GM21515 (cell line): ENCODE data around the gene RICTOR.

Experiments
- ATAC-seq: cut with Tn5 transposase; IDR thresholded peaks from one replicate; pipeline ENCODE4 v1.9.1; 2021; ENCODE audit not compliant: unreplicated experiment

RICTOR gene, protein sequence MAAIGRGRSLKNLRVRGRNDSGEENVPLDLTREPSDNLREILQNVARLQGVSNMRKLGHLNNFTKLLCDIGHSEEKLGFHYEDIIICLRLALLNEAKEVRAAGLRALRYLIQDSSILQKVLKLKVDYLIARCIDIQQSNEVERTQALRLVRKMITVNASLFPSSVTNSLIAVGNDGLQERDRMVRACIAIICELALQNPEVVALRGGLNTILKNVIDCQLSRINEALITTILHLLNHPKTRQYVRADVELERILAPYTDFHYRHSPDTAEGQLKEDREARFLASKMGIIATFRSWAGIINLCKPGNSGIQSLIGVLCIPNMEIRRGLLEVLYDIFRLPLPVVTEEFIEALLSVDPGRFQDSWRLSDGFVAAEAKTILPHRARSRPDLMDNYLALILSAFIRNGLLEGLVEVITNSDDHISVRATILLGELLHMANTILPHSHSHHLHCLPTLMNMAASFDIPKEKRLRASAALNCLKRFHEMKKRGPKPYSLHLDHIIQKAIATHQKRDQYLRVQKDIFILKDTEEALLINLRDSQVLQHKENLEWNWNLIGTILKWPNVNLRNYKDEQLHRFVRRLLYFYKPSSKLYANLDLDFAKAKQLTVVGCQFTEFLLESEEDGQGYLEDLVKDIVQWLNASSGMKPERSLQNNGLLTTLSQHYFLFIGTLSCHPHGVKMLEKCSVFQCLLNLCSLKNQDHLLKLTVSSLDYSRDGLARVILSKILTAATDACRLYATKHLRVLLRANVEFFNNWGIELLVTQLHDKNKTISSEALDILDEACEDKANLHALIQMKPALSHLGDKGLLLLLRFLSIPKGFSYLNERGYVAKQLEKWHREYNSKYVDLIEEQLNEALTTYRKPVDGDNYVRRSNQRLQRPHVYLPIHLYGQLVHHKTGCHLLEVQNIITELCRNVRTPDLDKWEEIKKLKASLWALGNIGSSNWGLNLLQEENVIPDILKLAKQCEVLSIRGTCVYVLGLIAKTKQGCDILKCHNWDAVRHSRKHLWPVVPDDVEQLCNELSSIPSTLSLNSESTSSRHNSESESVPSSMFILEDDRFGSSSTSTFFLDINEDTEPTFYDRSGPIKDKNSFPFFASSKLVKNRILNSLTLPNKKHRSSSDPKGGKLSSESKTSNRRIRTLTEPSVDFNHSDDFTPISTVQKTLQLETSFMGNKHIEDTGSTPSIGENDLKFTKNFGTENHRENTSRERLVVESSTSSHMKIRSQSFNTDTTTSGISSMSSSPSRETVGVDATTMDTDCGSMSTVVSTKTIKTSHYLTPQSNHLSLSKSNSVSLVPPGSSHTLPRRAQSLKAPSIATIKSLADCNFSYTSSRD (N-terminal part only)

DNA sequence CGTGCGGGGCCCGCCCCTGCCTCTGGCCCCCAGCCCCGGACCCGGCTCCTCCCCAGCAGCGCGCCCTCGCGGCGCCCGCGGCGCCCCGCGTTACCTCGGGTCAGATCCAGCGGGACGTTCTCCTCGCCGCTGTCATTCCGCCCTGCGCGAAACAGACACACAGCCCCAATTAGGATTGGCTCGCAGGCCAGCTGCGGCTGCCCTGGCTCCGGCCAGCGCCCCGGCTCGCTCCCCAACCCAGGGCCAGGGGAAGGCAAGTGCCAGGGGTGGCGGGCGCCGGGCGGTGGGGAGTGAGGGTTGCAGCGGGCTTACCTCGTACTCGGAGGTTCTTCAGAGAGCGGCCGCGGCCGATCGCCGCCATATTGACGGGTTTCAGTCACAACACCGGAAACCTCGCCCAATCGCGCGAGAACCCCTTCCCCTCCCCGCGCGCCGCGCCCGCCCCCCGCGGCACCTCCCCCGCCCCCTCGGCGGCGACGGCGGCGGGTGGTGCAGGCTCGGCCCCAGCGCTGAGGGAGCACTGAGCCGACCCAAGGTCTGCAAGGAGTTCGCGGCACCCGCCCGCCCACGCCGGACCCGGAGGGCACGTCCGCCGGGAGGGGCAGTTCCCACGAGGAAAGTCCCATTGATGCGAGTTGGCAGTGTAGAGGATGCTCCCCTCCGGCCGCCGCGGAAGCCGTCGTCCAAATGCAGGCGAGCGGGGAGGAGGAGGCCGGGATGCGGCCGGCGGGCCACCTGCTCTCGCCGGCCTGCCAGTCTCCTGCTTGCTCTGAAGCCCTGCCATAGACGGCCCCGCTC is at the start of gene RICTOR:
RICTOR (minus strand) TSS at position 383 of the 798 bp plus-strand sequence; CDS start at position 361, 22 bp downstream.
- ATAC-seq, result peak; percentile 68

DNA sequence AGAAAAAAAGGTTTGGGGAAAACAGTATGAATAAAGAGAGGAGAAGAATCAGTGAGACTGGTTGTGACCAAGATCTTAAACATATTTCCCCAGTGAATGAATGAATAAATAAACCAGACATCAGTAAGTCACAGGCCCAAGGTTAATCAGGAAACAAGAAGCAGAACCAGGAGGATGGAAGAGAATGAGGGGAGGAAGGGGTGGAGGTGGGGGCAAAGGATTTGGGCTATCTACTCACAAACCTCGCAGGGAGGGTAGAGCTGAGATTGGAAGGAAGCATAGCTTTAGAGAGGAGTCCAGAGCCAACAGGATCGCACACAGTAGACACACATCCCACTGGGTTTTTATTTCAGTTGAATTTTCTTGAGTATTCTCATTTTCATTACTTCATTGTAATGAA is 47.7 kb upstream of the RICTOR start:
- no peak for ATAC-seq

DNA sequence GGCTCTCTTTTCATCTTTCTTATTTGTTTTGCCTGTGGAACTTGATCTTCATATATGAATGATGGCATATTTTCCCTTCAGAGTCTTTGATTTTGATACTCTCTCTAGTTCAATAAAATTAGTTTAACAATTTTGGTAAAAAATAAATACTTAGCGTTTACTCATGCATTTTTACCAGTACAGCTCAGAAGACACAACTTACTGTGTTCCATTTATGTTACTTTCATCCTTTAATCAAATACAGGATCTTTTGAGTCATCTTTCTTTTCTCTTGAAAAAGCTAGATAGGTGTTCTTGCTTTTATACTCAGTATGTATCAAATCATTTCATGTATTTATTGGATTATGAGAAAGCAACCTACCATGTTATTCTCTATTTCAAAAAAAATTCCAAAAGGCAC is 47.1 kb upstream of the RICTOR start:
- ATAC-seq, result no peak

DNA sequence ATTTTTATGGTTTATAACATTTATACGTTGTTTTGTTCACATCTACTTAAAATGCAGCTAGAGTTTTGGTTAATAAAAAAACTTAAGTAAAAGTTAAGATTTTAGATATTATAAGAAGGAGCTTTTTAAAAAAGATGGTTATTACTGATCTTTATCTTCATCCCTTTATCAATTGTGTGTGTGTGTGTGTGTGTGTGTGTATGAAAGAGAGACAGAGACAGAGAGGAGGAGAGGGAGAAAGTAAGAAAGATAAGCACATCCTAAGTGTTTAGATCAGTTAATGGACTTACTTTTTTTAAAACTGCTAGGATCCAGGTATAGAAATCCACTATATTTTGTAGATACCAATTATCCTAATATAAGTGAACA is 45.8 kb upstream of the RICTOR start:
- ATAC-seq, result no peak

DNA sequence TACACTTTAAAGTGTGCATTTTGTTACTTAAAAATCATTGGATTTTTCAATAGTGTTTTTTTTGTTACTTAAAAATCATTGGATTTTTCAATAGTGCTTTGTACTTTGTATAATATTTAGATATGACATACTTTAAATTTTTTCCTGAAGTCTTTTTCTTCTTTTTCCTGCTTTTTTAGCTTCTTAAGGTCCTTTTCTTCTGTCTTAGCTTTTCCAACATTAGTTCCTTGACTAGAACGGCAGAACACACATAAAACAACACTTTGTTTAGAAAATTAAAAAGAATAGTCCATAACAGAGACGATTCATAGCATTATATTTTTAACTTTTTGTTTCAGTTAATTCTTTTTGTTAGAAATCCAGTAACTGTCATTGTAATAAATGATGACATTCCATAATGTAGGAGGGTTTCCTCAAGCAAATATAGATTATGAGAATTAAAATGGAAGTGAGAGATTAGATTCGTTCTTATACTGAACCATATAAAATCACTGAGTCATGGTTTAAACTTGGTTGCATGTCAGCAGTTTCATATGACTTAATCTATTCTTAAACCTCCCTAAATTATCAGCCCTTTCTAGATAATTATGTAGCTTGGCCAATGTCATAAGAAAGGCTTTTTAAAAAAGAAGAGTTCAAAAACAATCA is 45.3 kb upstream of the RICTOR start:
- no peak for ATAC-seq

DNA sequence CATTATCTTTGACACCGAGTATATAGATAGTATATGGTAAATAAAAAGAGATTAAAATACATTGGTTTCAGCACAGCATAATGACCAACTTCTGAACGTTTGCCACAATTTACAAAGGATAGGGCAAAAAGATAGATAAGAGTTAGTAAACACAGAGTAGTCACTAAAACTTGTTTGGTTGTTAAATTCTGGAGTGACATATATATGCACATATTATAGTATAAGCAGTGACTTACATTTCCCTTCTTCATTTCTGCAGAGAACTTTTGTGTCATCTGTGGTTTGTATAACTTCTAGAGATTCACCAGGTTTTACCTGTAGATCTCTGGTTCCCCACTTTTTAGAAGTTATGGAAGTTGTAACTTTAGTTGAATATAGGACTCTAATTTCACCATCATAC is 44.4 kb upstream of the RICTOR start:
- no peak for ATAC-seq

DNA sequence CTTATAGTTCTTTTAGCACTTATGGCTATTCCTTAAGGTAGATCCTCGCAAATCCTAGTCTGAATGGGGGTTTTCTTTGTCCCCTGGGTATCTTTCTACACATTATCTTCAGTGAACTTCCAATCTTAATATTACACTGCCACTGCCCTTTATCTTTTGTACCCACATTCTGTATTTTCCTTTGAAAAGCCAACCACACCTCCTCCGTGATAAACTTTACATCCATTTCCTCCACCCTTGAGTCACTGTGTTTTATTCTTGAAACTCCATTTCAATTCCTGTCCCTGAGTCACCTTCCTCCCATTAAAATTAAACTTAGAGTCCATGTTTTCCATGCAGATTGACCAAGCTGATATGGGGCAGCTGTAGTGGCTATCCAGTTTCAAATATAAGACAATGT is 43.2 kb upstream of the RICTOR start:
- no peak for ATAC-seq

DNA sequence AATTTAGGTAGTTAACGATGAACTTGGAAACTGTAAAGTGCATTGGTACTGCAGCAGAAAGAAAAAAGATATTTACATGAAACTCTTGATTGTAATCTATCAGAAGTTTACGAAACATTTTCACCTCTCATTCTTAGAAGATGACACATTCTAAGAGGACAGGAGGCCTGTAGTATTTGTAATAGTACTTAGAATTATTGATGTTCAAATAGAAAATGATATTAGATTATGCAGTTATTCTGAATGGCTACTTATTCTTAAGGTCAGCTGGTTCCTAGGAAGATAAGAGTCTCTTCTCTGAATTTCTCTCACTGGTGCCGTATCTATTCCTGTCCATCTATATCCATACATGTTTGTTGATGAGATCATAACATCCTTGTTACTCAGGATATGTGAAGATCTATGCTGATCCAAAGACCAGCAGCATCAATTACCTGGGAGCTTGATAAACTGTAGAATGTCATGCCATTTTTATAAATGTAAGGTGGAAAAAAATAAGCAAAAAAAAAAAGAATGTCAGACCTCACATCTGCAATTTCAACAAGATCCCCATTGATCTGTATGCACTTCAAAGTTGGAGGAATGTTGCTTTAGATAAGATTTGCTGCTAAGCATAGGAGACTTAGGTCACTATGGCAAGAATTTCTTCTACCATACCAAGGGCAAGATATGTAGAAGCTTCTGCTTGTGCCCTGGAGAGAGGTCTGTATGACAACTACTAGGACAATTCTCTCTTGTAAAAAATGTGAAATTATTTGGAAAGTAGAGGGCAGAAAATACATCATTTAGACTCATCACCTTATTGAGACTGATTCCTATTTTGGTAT is 42.4 kb upstream of the RICTOR start:
- no peak for ATAC-seq

DNA sequence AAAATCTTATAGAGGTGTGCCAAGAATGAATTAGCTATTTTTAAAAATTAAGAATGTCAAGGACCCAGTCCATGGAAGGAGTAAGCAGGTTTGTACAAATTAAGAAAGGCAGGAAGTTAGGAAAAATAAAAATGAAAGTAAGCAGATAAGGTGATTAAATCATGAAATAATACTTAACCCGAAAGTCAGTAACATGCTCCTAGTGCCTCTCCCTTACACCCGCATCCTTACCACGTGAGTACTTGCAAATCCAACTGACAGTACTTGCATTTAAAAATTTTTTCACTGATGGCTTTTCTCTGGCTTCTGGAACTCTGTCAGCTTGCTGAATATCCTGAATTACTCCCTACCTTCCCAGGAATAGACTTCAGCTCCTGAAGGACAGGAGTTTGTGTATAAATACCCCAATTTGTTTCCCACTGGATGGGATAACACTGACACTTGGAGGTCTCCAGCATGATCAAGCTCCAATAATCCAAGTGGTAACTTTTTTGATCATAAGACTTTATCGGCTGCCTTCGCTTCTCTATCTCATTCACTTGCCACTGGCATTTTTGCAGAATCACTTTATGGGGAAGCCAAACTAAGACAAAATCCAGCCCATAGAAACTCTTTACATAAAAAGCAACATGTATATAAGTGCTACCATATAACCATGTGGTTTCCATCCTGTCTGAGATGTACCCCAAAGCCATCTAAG is 41.6 kb upstream of the RICTOR start:
- no peak for ATAC-seq

DNA sequence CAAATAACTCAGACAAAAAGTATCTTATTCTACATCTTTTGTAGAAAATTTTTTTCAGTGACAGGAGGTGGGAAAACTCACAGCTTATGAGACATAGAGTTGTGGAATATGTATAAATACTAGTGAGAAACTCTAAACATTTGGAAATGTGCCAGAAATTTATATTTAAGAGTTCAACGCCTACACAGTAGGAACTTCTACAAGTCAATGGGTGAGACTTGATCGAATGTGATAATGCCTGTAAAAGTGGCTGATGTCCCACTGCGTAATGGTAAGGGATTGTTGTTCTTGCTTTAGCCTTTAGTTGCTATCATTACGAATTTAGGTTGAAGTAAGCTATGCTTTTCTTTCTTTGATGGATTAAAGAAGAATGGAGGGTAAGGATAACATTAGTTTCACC is 40.0 kb upstream of the RICTOR start:
- ATAC-seq, result no peak

DNA sequence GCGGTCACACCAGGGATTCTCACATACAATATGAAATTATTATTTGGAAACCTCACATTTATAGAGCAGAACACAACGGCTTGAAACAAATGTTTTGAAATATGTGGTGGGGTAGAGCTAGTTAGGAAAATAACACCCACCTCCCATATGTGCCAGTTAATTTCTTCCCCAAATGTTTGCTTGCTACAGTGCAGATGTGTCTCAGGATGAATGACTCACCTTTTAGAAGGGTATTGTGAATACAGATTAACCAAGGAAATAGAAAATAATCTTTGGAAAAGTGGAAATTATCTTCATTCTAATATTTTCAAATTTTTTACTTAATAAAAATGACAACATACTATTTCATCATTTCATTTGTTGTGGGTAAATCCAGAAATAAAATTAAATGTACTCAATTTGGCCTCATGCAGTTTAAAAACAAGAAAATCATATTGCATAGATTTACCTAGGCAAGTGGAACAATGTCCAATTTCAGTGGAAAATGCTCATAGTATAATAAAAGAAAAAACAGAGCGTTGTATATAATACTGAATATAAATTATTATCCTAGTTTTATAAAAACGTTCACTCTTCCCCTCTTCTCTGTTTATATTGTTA is 39.3 kb upstream of the RICTOR start:
- no peak for ATAC-seq

DNA sequence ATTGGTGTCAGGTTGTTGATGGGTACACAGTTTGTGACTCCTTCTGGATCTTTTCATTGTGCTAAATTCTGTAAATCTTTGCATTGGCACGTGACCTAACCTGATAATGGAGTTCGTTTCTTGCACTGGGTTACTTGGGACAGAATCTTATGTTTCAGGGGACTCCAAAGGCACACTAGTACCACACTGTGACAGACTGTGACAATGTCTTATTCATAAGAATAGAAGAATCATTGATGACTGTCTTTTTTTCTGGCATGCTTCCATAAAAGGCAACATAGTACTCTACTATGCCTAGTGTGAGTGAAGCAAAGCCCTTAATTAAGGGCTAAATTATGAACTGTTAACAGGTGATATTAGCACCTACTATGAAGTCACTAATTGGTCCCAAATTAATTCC is 35.4 kb upstream of the RICTOR start:
- no peak for ATAC-seq

DNA sequence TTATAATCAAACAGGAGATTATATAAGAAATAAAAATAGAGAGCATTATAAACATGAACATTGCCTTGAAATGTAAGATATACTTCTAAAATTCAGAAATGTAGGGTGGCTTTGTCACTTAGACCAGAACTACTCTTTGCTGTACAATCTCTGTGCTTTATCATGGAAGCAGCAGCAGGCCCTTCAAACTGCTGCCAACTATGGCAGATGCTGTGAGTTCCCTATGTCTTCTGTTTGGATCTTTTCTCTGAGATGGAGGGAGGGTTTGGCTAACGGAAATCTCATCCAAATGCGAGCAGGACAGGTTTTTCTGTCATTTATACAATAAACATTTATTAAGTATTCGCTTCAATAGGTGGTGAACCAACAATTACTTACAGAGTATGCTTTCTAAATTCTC is 34.8 kb upstream of the RICTOR start:
- ATAC-seq, result no peak

DNA sequence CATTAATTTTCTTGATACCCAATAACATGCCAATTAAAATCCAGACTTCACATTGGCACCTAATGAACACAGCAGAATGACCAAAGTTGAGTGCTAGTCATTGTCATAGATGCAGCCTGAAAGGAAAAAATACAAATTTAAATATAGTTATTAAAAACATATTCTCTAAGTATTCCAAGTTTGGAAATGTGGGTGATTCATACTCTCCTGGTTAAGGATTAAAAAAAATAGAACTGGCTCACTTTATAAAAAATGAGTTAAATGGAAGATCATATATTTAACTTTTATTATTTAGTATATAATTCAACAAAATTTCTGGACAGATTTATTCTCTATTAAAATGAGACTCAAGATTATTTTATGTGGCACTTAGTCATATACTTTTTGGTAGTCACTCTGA is 33.2 kb upstream of the RICTOR start:
- ATAC-seq, result no peak

DNA sequence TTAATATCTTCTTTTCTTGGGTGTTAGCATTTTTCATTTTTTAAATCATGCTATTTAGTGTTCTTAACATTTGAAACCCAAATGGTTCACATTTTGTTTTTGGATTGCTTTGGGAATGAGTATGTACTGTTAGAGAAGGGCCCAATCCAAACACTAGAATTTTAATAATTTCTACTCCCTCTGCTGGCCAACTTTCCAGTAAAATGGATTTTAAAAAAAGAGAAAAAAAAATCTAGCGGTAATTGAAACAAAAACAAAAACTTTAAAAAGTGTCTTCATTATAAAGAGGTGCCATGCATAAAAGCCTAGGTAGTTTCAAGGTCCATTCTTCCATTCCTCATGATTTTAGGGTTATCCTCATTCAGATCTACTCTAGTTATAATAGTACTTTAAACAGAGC is 32.1 kb upstream of the RICTOR start:
- ATAC-seq, result no peak

DNA sequence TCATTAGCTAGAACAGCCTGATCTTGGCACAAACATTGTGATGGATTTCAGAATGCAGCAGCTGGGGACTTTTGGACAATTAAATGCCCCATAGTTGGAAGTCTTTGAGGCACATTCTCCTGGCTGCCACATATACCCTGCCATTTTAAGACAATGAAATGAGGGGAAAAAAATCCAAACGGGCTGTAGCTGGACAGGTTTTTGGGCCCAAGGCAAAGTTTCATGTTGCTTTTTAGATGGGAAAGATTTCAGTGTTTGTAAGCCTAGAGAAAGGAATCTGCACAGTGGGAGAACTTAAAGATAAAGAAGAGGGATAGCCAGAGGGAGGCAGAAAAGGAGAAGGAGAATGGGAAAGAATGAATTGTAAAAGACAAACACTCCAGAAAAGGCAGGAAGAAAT is 30.0 kb upstream of the RICTOR start:
- ATAC-seq, result no peak

DNA sequence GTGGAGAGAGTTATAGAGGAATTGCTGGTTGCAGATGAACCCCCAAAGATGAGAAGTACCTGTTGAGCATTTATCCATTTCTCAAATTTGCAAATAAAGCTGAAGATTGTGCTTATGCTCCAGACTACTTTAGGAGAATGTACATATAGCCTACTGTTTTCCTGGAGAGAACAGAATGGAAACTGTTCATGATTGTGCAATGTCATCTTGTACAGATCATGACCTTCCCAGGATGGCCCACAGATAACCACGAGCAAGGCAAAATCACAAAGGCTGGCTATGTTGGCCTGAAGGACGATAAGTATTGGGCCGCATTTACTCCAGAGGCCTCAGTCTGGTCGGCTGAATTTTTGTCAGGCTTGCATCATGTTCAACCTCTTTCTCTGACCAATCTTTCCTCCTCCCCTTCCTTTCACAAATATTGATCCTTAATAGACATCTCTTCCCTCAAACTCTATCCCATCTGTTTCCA is 28.5 kb upstream of the RICTOR start:
- no peak for ATAC-seq

DNA sequence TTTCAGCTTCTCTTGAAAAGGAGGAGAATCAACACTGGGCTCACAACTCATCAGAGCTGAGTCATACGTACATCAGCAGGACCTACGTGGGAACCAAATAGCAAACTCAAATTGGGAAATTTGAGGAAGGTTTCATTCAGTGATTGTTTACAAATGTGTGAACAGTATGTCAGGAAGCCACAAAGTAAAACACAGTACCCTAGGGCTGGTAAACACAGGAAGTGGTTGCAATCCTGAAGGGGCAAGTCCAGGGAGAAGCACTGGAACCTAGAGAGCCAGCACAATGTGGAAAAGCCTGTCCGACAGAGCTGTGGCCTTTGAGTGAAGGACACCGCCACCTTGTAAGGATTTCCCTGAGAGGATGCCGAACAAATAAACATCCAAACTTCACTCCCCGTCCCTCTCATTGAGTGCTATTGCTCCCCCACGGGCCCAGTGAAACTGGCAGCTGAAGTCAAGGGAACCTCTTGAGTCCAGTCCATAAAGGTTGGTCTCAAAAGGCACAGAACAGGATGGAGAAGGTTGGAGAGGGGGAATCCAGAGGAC is 26.7 kb upstream of the RICTOR start:
- no peak for ATAC-seq
